Testis (tissue), 5 donors: ENCODE results near the gene CKAP2L. TPM values are rescaled to one million over a fixed set of nuclear protein-coding genes. Genes with fewer than 3 reads are reported as not detected.
A peak's percentile ranks its signal among the peaks of the same experiment; 100 is the strongest.

Experiments
- DNase-seq: peaks from one replicate; pipeline ENCODE4 v3.0.0-alpha.2; 2019
- H3K27ac ChIP-seq, 2 donors: fragments of 200-600 bp; sonication (generic); one replicate each; pipeline ENCODE4 v1.5.1; 2019
- H3K27me3 ChIP-seq: fragments of 200-600 bp; sonication (generic); one replicate; pipeline ENCODE4 v1.5.1; 2019
- H3K36me3 ChIP-seq: fragments of 200-600 bp; sonication (generic); one replicate; pipeline ENCODE4 v1.5.1; 2017; ENCODE audit warnings: low read depth; ENCODE audit errors: missing control alignments
- H3K4me1 ChIP-seq: fragments of 200-600 bp; sonication (generic); one replicate; pipeline ENCODE4 v1.5.1; 2019
- H3K4me3 ChIP-seq, 2 donors: fragments of 200-600 bp; sonication (generic); one replicate each; pipeline ENCODE4 v1.5.1; 2017 to 2019
- H3K9me3 ChIP-seq: fragments of 200-600 bp; sonication (generic); one replicate; pipeline ENCODE4 v1.5.1; 2017
- POLR2A ChIP-seq: fragments of 450-650 bp; IDR thresholded peaks from one replicate; pipeline ENCODE4 v1.6.1; 2017; ENCODE audit warnings: antibody characterized with exemption, mild to moderate bottlenecking, moderate library complexity
- WGBS, 2 donors: methylation state at CpG; one replicate each; pipeline ENCODE4 v1.1.5; 2018; 5-methylcytosine and 5-hydroxymethylcytosine counted together
- intact Hi-C: fragments of 100-400 bp; cut with DNase I; formaldehyde crosslinking; loops from one replicate; pipeline ENCODE4 v1.15.1; 2023; ENCODE audit warnings: low total_unique reads
- long read RNA-seq, 2 donors: transcript quantifications; one replicate each; lab custom pipeline, GENCODE V29; 2026
- polyA plus RNA-seq: library from polyadenylated mRNA; stranded (reverse); fragments of 350-450 nt; fragmentation: Illumina TruSeq; extraction: RNeasy Lipid Tissue Mini Kit (QIAGEN cat#74804); gene quantifications from one replicate; pipeline ENCODE4 v1.2.3, GENCODE V29; 2014; ENCODE audit warnings: low read depth, low replicate concordance; ENCODE audit not compliant: insufficient read depth
- total RNA-seq, 2 donors: library from RNA; depleted of rRNA; stranded (reverse); fragments of >200 nt; gene quantifications; one replicate each; pipeline ENCODE4 v1.2.3, GENCODE V29; 2016
- TF ChIP-seq, protein P1 (sequence below), 3 experiments: fragments of 450-650 bp in 2 of 3; fragments of 200-600 bp in 1 of 3; sonication (generic) in 1 of 3; IDR thresholded peaks; one replicate each; pipeline ENCODE4 v1.5.1; 2016 to 2019; ENCODE audit warnings: antibody characterized with exemption in 3 of 3, mild to moderate bottlenecking in 2 of 3, moderate library complexity in 1 of 3

Gene CKAP2L, protein sequence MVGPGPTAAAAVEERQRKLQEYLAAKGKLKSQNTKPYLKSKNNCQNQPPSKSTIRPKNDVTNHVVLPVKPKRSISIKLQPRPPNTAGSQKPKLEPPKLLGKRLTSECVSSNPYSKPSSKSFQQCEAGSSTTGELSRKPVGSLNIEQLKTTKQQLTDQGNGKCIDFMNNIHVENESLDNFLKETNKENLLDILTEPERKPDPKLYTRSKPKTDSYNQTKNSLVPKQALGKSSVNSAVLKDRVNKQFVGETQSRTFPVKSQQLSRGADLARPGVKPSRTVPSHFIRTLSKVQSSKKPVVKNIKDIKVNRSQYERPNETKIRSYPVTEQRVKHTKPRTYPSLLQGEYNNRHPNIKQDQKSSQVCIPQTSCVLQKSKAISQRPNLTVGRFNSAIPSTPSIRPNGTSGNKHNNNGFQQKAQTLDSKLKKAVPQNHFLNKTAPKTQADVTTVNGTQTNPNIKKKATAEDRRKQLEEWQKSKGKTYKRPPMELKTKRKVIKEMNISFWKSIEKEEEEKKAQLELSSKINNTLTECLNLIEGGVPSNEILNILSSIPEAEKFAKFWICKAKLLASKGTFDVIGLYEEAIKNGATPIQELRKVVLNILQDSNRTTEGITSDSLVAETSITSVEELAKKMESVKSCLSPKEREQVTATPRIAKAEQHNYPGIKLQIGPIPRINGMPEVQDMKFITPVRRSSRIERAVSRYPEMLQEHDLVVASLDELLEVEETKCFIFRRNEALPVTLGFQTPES
- 10 to 100 TPM in 1 of 2 donors, 1 to 10 TPM in 1; 7.1 to 11.0 TPM for total RNA-seq
- polyA plus RNA-seq: 9.5 TPM
- long read RNA-seq, donor 1, full-length matches to known transcripts: 1 of 6 reads
- long read RNA-seq, donor 1, partial matches to known transcripts: 5 of 6 reads
- long read RNA-seq, donor 1, other reads (novel, unspliced or antisense): 0 of 6 reads
- long read RNA-seq, donor 2, partial matches to known transcripts: 7 of 9 reads
- long read RNA-seq, donor 2, other reads (novel, unspliced or antisense): 0 of 9 reads

GRCh38 chr2:112764071-112765044 lies at the start of gene CKAP2L:
CKAP2L (minus strand) TSS chr2:112764609; CDS start chr2:112764598, 11 bp downstream.
- Histone ChIP-seq H3K4me1 (peaks cover 3% of the 10 kb centered on the region), H3K9me3 (no peaks in the 10 kb centered on the region), H3K4me3 (peak within 1 kb of the TSS; percentile 59 to 75), H3K36me3 (no peaks in the 10 kb centered on the region), H3K27me3 (no peaks in the 10 kb centered on the region), H3K27ac (peak within 1 kb of the TSS; percentile 17 to 45)
- intact Hi-C loops: no loop called here
- 0 to 1% methylated on average over 25 to 69 of the region's 79 CpGs for WGBS, 2 donors
- TF ChIP-seq, protein P1, sequence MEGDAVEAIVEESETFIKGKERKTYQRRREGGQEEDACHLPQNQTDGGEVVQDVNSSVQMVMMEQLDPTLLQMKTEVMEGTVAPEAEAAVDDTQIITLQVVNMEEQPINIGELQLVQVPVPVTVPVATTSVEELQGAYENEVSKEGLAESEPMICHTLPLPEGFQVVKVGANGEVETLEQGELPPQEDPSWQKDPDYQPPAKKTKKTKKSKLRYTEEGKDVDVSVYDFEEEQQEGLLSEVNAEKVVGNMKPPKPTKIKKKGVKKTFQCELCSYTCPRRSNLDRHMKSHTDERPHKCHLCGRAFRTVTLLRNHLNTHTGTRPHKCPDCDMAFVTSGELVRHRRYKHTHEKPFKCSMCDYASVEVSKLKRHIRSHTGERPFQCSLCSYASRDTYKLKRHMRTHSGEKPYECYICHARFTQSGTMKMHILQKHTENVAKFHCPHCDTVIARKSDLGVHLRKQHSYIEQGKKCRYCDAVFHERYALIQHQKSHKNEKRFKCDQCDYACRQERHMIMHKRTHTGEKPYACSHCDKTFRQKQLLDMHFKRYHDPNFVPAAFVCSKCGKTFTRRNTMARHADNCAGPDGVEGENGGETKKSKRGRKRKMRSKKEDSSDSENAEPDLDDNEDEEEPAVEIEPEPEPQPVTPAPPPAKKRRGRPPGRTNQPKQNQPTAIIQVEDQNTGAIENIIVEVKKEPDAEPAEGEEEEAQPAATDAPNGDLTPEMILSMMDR (IDR thresholded peaks at IDR 0.05): no peak
- no peak for TF ChIP-seq POLR2A
- peak; percentile 99 for DNase-seq

GRCh38 chr2:112813280-112813966 lies 49.0 kb upstream of the CKAP2L start:
- TF ChIP-seq, protein P1 (IDR thresholded peaks at IDR 0.05): no peak
- no peak for TF ChIP-seq POLR2A
- peak; percentile 76 for DNase-seq
- Histone ChIP-seq H3K4me3 (no peak overlapping the region), H3K4me1 (peaks cover 30% of the 10 kb centered on the region), H3K9me3 (no peaks in the 10 kb centered on the region), H3K27me3 (no peaks in the 10 kb centered on the region), H3K27ac (peak overlapping the region; percentile 69 to 81), H3K36me3 (no peaks in the 10 kb centered on the region)
- intact Hi-C loops: no loop called here
- 60 to 71% methylated on average over 10 of the region's 10 CpGs for WGBS, 2 donors

- DNase-seq: no peak
- intact Hi-C loops: no loop called here
- Histone ChIP-seq H3K27me3 (no peaks in the 10 kb centered on the region), H3K4me1 (peaks cover 30% of the 10 kb centered on the region), H3K27ac (peak overlapping the region; percentile 69 to 81), H3K9me3 (no peaks in the 10 kb centered on the region), H3K36me3 (no peaks in the 10 kb centered on the region), H3K4me3 (no peak overlapping the region)
- 49 to 62% methylated on average over 14 of the region's 14 CpGs for whole genome bisulfite sequencing, 2 donors
- TF ChIP-seq, protein P1 (IDR thresholded peaks at IDR 0.05): no peak
- TF ChIP-seq POLR2A: no peak
Measured at GRCh38 chr2:112812318-112813267, 48.2 kb upstream of the CKAP2L start.
